ENCODE results near the gene INSIG2.
A peak's percentile ranks its signal among the peaks of the same experiment; 100 is the strongest.

INSIG2 gene

GRCh38 chr2:118088051-118089024 is at the start of gene INSIG2:
INSIG2 (plus strand) TSS chr2:118088471; CDS start chr2:118096557, 8,086 bp downstream.
- peak; percentile 81 for DNase-seq

- DNase-seq = no peak
Measured at GRCh38 chr2:118040891-118041290, 47.4 kb upstream of the INSIG2 start.

GRCh38 chr2:118044103-118044716 is 44.1 kb upstream of the INSIG2 start:
- DNase-seq = no peak

GRCh38 chr2:118044854-118045253 is 43.4 kb upstream of the INSIG2 start:
- DNase-seq = no peak

- DNase-seq = no peak
Measured at GRCh38 chr2:118045286-118045685, 43.0 kb upstream of the INSIG2 start.

GRCh38 chr2:118046634-118047210 is 41.5 kb upstream of the INSIG2 start:
- no peak for DNase-seq

GRCh38 chr2:118047380-118047826 is 40.9 kb upstream of the INSIG2 start:
- DNase-seq = no peak

- DNase-seq = no peak
Measured at GRCh38 chr2:118048401-118048800, 39.9 kb upstream of the INSIG2 start.

GRCh38 chr2:118049140-118049815 is 39.0 kb upstream of the INSIG2 start:
- DNase-seq = no peak

- DNase-seq = no peak
Measured at GRCh38 chr2:118049816-118050140, 38.5 kb upstream of the INSIG2 start.

- DNase-seq = no peak
Measured at GRCh38 chr2:118050386-118050785, 37.9 kb upstream of the INSIG2 start.

GRCh38 chr2:118050974-118051373 is 37.3 kb upstream of the INSIG2 start:
- no peak for DNase-seq

- no peak for DNase-seq
Measured at GRCh38 chr2:118051826-118052358, 36.4 kb upstream of the INSIG2 start.

- DNase-seq = no peak
Measured at GRCh38 chr2:118052474-118052873, 35.8 kb upstream of the INSIG2 start.

GRCh38 chr2:118053681-118054080 is 34.6 kb upstream of the INSIG2 start:
- no peak for DNase-seq

GRCh38 chr2:118054213-118055008 is 33.9 kb upstream of the INSIG2 start:
- DNase-seq = no peak

GRCh38 chr2:118055512-118056164 is 32.6 kb upstream of the INSIG2 start:
- DNase-seq = no peak

- no peak for DNase-seq
Measured at GRCh38 chr2:118056165-118056534, 32.1 kb upstream of the INSIG2 start.

GRCh38 chr2:118056801-118057200 is 31.5 kb upstream of the INSIG2 start:
- DNase-seq = no peak

- no peak for DNase-seq
Measured at GRCh38 chr2:118058951-118059350, 29.3 kb upstream of the INSIG2 start.

- no peak for DNase-seq
Measured at GRCh38 chr2:118059919-118060478, 28.3 kb upstream of the INSIG2 start.
